Upper lobe of right lung (tissue), 1 donor: ENCODE measurements around the gene ESRP2. TPM values are rescaled to one million over a fixed set of nuclear protein-coding genes. Genes with fewer than 3 reads are reported as not detected.

Experiments used
- ATAC-seq: fragments of 200-7000 bp; cut with Tn5 transposase; one replicate; pipeline ENCODE4 v1.9.1; 2020; ENCODE audit warnings: mild to moderate bottlenecking, moderate library complexity
- DNase-seq: peaks from one replicate; pipeline ENCODE4 v3.0.0-alpha.2; 2020
- H3K27ac ChIP-seq: fragments of 200-600 bp; one replicate; pipeline ENCODE4 v1.8.0; 2022
- H3K27me3 ChIP-seq: fragments of 200-600 bp; one replicate; pipeline ENCODE4 v1.8.0; 2022; ENCODE audit warnings: mild to moderate bottlenecking
- H3K36me3 ChIP-seq: fragments of 200-600 bp; one replicate; pipeline ENCODE4 v1.8.0; 2022
- H3K4me1 ChIP-seq: fragments of 200-600 bp; one replicate; pipeline ENCODE4 v1.8.0; 2022
- H3K4me3 ChIP-seq: fragments of 200-600 bp; one replicate; pipeline ENCODE4 v1.8.0; 2022; ENCODE audit warnings: mild to moderate bottlenecking
- H3K9me3 ChIP-seq: fragments of 200-600 bp; one replicate; pipeline ENCODE4 v1.8.0; 2022
- intact Hi-C: fragments of 100-400 bp; cut with DNase I; formaldehyde crosslinking; loops from one replicate; pipeline ENCODE4 v1.11.0; 2022
- total RNA-seq: library from RNA; stranded (reverse); fragmentation: NEBNext Ultra II Directional; extraction: Animal tissue kit (Norgen Biotek cat#: 25700); gene quantifications from one replicate; pipeline ENCODE4 v1.2.1, GENCODE V29; 2021
- TF ChIP-seq, protein P1 (sequence below): fragments of 200-600 bp; IDR thresholded peaks from one replicate; pipeline ENCODE4 v1.8.0; 2022; ENCODE audit warnings: antibody characterized with exemption
- donor health status: DM: no; HTN: yes; CAD: no; lungs with severe emphysema.

ESRP2 gene
- total RNA-seq, 1 donor from 2014 or later, result 61.0 TPM

DNA sequence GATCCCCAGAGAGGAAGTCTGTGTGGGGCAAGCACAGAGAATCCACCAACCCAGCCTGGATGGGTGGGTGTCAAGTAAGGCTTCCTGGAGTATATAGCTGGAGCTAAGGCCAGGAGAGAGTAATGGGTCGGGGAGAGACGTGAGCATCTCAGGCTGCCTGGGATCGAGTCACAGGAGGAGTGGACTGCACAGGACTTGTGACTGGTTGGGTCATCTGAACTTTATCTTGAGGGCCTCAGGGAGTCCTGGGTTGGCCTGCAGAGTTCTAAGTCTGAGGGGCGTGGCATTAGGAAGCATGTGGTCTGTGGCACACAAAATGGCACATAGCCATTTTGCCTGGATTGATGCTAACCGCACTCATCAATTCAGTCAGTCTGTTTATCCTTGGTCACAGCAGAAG, 10.7 kb upstream of the ESRP2 start:
- peak overlapping the region; percentile 98 for H3K4me3 ChIP-seq
- H3K4me1 ChIP-seq, result peaks cover 22% of the 10 kb centered on the region
- H3K36me3 ChIP-seq, result peaks cover 24% of the 10 kb centered on the region
- no peak overlapping the region for H3K27ac ChIP-seq
- intact Hi-C loops, result loop anchor here (10.0 kb wide), 1 partner anchor 888 kb away; the partner anchor contains the start of genes CHTF8 and UTP4
- TF ChIP-seq, protein P1, sequence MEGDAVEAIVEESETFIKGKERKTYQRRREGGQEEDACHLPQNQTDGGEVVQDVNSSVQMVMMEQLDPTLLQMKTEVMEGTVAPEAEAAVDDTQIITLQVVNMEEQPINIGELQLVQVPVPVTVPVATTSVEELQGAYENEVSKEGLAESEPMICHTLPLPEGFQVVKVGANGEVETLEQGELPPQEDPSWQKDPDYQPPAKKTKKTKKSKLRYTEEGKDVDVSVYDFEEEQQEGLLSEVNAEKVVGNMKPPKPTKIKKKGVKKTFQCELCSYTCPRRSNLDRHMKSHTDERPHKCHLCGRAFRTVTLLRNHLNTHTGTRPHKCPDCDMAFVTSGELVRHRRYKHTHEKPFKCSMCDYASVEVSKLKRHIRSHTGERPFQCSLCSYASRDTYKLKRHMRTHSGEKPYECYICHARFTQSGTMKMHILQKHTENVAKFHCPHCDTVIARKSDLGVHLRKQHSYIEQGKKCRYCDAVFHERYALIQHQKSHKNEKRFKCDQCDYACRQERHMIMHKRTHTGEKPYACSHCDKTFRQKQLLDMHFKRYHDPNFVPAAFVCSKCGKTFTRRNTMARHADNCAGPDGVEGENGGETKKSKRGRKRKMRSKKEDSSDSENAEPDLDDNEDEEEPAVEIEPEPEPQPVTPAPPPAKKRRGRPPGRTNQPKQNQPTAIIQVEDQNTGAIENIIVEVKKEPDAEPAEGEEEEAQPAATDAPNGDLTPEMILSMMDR, result no peak
- no peaks in the 10 kb centered on the region for H3K9me3 ChIP-seq
- no peaks in the 10 kb centered on the region for H3K27me3 ChIP-seq
- DNase-seq (no peak), ATAC-seq (peak; percentile 31)

DNA sequence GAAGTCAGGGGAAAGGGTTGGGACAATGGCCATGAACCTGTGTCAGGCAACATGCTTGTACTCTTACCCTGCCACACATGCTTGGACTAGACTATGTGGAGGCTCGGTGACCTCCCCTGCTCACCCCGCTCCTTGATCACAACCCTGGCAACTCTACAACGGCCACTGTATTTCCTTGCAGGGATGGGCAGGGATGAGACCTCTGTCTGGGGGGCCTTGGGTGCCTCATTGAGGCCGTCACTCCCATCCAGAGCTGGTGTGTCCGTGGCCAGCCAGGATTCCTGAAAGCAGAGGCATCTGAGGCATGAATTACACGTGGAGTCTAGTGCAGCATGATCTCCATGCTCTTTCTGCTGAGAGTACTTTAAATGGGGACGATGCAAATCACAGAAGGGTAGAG, 10.2 kb upstream of the ESRP2 start:
- Histone ChIP-seq H3K4me3 (peak overlapping the region; percentile 98), H3K27ac (peak overlapping the region; percentile 74), H3K27me3 (no peaks in the 10 kb centered on the region), H3K9me3 (no peaks in the 10 kb centered on the region), H3K4me1 (peaks cover 22% of the 10 kb centered on the region), H3K36me3 (peaks cover 19% of the 10 kb centered on the region)
- TF ChIP-seq, protein P1, result no peak
- intact Hi-C loops, result loop anchor here (10.0 kb wide), 1 partner anchor 889 kb away; the partner anchor contains the start of genes CHTF8 and UTP4
- no peak for DNase-seq
- no peak for ATAC-seq

DNA sequence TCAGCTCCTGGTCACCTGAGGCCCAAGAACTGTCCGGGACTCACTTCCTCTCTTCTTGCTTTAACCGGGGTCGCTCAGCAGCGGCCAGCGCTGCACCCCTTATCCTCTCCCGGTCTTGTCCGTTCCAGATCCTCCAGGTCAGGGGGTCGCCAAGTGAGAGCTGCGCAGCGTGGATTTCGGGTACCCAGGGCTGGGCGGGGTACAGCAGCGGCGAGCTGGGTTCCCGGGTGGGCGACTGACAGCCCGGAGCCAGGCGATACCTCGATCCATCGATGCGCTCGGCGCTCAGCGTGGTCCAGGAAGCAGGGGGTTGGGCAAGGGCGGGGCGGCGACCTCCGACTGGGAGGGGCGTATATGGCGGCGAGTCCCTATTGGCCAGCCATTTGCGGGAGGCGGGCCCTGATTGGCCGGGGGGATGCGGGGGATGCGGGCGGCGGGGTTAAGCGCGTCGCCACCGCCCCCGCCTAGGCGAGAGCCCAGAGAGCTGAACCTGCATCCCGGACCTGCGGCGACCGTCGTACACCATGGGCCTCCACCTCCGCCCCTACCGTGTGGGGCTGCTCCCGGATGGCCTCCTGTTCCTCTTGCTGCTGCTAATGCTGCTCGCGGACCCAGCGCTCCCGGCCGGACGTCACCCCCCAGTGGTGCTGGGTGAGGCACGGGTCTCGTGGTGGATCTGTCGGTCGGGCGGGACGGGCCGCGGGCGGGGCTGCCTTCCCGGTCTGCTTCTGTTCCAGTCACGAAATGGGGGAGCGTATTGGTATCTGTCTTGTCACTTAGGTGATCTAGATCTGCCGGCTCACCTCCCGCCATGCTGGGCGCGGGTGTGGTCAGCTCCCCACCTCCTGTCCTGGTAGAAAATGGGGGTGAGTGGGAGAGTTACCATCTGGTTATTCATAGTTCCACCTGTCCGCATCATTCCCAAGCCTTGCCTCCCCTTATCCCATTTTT, 9.3 kb upstream of the ESRP2 start, which contains the start of gene PLA2G15:
PLA2G15 (plus strand) TSS at position 471 of the 951 bp plus-strand sequence; CDS start at position 525, 54 bp downstream.
- TF ChIP-seq, protein P1, result no peak
- Histone ChIP-seq H3K9me3 (no peaks in the 10 kb centered on the region), H3K36me3 (peaks cover 9% of the 10 kb centered on the region), H3K27me3 (no peaks in the 10 kb centered on the region), H3K4me3 (peak within 1 kb of the TSS; percentile 98), H3K4me1 (peaks cover 22% of the 10 kb centered on the region), H3K27ac (peak within 1 kb of the TSS; percentile 74)
- peak; percentile 98 for DNase-seq
- ATAC-seq, result peak; percentile 97
- intact Hi-C loops, result loop anchor here (10.0 kb wide), 1 partner anchor 890 kb away; the partner anchor contains the start of genes CHTF8 and UTP4

DNA sequence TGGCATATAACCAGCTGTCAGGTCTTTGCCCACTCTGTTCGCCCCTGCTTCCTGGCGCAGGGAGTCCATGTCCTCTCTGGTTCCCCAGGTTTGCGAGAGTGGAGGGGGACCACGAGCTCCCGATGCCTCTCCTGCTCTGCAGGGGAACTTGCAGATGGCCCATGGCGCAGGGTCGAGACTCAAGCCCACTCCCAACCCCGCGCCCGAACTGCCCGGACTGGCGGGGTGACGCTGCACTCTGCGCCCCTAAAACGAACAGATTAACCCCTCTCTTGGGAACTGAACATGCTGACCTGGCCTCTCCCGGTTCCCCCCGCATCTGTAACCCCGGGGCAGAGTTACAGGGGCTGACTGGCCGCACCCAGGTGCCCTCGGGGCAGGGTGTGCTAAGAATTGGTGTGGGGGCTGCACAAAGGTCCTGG, 8.6 kb upstream of the ESRP2 start:
- Histone ChIP-seq H3K4me3 (peak overlapping the region; percentile 98), H3K27ac (peak overlapping the region; percentile 65), H3K9me3 (no peaks in the 10 kb centered on the region), H3K36me3 (peaks cover 2% of the 10 kb centered on the region), H3K27me3 (no peaks in the 10 kb centered on the region), H3K4me1 (peaks cover 28% of the 10 kb centered on the region)
- DNase-seq (no peak), ATAC-seq (no peak)
- intact Hi-C loops, result loop anchor here (10.0 kb wide), 1 partner anchor 890 kb away; the partner anchor contains the start of genes CHTF8 and UTP4
- TF ChIP-seq, protein P1, result no peak

DNA sequence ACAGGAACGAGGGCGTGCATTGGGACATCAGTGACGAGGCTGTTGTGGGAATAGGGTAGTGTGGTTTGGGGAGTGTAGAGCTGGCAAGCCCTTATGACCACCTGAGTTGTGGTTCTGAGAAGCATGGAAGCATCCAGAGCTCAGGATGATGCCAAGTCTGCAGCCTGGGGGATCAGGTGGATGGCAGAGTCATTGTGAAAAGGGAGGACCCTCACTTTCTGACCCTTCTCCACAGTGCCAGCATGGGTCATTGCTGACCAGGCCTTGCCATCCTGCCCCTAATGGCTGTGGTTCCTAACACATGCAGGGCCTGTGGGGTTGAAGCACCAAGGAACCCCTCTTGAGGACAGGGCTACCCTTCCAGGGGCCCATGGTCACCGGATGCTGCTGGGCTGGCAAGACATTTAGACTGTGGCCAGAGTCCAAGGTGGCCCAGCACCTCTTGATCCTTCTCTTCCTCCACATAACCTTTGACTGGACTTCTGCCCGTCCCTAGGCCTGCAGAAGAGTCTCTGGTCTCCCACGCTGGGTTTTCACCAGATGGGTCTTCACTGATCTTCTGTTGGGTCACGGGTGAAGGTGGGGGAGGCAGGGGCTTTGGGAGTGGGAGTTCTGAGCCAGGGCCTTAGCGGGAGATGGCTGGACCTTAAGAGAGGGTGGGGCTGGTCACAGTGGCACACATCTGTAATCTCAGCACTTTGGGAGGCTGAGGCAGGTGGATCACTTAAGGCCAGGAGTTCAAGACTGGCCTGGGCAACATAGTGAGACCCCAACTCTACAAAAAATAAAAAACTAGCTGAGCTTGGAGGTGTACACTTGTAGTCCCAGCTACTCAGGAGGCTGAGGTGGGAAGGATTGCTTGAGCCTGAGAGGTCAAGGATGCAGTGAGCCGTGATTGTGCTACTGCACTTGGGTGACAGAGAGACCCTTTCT, 7.3 kb upstream of the ESRP2 start:
- intact Hi-C loops, result loop anchor here (10.0 kb wide), 1 partner anchor 892 kb away; the partner anchor contains the start of genes CHTF8 and UTP4
- H3K36me3 ChIP-seq, result no peaks in the 10 kb centered on the region
- no peak for ATAC-seq
- no peak for DNase-seq
- H3K4me1 ChIP-seq, result peaks cover 31% of the 10 kb centered on the region
- H3K27ac ChIP-seq, result no peak overlapping the region
- H3K27me3 ChIP-seq, result no peaks in the 10 kb centered on the region
- H3K9me3 ChIP-seq, result no peaks in the 10 kb centered on the region
- H3K4me3 ChIP-seq, result no peak overlapping the region
- TF ChIP-seq, protein P1, result no peak
